SKM-1 treated with dmso at 0.1 percent for 144 hours (cell line): Measurements from ENCODE around the gene GALNT11.

Experiments used
- DNase-seq: peaks from one replicate; lab custom pipeline; 2025; ENCODE audit not compliant: unreplicated experiment; lab: John Stamatoyannopoulos, UW

Gene GALNT11

DNA sequence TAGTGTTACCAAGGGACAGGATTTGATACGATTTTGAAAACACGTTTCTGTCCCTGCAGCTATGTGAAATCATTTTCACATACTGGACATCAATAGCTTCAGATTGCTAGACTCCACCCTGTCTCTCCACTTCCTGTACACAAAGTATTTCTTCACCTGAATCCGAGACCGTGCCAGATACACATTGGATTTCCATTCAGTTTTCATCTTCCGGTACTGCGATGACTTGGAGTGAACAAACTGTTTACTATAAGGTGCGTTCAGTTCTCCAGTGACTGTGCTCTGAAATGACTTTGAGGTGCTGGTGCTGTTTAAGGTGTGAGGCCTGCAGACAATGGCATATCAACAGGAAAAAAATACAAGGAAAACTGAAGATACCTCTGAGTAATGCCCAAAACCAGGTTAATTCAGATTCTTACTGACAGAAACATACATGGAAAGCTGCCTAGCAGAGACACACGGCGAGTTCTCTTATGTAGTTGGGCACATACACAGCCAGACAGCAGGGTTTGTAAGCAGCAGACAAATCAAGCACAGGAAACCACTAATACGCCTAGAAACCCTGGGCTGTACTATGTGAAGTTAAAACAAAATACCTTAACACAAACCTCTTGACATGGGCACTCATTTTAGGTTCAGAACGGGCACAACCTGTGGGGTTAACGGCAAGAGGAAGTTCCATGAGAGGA lies 119.2 kb downstream of the GALNT11 start:
- no peak for DNase-seq

DNA sequence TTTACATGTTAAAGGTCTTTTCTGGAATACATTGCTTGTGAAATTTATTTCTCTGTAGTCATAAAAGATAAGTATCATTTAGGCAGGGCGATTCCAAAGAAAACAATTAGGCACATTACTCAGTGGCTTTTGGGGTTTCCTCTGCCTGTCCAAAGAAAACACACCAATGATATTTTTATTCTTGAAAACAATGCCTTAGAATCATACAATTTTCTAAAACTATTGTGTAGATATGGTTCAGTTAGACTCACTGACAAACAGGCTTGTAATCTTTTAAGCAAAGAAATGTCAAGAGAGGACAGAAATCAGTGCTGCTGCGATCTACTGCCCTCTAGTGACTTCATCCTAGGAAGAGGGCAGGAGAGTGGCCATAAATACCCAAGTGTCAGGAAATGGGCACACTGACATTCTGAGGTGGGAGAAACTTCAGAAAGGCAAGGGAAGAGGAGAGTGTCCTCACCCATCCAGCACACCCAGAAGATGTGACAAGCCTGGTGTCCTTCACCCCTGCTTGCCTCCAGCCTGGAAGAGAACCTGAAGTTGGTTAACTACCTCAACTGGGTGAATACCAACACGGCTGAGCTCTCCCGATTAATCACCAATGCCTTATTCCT lies 120.5 kb downstream of the GALNT11 start:
- DNase-seq, result peak; percentile 20

DNA sequence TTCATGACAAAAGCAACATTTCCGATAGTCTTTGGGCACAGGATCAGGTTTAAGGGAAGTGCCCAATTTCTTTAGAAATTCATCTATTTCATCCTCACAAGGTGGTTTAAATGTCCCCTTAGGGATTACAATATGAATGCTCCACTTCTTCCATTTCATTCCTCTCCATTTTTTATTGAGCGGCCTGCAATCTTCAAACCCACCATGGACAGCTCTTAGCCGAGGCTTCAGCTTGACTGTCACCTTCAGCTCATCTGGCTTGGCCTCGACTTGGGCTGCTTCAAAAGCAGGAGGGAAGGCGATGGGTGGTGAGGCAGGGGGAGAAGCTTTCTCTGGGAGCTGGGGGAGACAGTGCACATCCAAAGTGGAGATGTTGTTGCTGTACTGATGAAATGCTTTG lies 123.2 kb downstream of the GALNT11 start:
- DNase-seq, result no peak

DNA sequence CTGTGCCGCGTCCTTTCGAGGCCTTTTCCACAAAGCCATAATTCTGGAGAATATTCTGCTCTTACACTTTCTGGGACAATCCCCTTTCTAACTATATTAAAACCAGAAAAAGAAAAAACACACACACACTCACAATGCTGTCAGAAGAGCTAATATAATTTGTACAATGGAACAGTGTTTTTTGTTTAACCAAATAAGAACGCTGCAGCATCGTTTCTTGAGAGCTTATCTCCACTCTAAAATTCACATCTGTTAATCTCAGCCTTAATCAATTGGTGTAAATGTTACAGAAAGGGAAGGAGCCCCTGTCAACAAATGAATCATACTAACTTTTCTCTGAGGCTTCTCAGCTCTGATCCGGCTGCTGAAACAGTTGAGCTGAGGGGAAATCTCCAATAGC lies 123.9 kb downstream of the GALNT11 start:
- no peak for DNase-seq

DNA sequence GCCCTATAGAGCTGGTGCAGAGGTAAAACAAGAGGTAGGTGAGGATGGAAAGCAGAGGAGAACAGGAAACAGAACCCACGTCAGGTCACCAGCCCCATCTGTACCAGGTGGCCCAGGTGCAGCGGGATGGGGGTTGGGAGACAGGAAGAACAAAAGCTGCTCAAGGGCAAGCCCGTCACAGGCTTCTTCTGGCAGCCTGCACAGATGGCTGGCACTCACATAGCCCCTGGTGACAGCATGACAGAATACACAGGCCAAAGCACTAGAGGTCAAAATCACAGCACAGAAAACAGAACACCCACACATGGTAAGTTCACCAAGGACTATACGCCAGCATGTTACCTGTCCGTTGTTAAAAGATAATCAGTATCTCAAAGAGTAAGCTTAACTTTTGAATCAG lies 126.8 kb downstream of the GALNT11 start:
- DNase-seq, result no peak

DNA sequence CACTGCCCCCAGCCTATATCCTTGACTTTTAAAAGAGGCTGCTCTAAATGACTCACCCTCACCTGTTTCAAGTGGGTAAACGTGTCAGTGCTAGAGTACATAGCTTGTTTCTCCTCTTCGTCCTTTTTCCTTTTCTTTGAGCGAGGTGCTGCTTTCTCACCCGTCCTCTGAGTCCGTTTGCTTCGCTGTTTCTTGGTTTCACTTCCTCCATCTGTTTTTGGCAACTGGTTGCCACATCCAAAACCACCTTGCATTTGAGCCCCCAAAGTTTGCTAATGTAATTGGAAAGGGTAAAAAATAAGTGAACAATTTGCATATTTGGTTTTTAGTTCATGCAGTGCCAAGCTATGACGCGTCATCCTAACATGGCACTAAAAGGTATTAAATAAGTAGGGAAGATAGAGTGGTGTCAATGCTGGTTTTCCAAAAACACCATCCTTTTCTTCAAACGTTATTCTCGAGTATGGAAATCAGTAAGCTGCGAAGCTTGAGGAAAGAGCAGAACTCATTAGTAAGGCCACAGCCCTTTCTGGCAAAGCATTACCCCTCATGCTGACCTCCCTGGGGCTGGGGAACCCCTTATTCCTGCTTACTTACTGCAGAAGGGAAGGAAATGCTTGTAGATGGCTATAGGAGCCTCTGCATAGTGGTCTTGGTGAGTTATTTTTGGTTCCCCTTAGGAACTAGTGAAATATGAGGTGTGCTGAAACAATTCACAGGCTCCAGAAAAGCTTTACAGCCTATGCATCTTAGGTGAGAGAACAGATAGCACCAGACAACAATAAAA lies 133.5 kb downstream of the GALNT11 start:
- peak; percentile 34 for DNase-seq

DNA sequence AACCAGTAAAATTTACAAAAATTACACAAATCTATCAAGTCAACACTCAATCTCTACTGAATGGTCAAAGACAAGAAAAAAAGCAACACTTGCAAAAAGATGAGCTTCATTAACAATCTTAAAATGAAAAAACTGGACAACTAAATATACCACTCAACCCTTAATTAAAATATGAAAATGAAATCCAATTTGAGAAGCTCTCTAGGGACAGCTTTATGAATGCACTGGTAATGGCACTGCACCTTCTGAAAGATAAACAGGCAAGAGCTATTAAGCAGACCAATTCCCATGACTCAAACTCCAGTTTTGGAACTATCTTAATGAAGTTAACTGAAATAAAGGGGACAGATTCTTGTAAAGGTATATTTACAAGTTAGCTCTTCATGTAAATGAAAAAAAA lies 135.7 kb downstream of the GALNT11 start:
- DNase-seq, result no peak

DNA sequence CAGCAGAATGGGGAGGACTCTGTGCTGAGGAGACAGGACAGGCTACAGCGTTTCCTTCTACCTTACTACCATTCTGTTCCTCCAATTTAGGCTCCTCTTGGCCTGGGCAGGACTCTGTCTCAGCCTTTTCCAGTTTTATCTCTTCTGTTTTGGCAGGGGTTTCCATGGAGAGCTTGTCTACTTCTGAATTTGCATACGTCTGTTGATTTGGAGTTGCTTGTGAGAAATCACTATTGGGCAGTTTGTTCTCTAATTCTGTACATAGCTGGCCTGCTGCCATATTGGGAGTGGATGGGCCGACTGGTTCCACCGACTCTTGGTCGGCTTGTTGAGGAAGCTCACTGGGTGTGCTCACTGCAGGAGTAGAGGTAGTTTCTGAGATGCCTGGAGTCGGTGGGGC lies 136.8 kb downstream of the GALNT11 start:
- DNase-seq, result no peak
